Measurements from ENCODE around the gene ABHD17A.

The ABHD17A gene

DNA sequence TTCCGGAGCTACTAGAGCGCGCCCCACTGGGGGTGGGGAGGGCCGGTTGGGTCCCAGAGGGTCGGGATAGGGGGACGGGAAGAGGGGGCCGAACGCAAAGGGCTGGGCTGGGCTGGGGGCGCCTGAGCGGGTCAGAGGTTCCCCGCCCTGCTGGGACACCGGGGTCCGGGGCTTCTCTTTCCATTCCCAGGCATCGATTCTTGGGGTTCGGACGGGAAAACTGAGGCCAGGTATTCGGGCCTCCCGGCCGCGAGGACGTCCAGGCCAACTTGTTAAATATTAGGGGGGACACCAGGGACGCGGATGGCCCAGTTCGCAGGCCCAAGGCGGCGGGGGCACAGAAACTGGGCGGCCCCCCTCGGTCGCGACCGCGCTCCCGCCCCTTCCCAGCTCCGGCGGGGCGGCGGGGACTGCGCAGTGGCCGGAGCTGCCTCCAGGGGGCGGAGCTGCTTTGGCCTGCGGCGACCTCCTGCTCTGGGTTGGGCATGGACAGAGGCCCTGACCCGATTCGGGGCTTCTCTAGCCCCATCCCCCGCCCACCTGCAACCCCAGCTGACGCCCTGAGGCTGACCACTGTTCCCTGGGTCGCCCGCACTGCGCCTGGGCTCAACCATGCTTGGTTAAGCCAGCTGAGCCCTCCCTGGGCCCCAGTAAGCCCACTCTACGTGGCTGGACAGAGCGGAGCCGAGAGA is 20.7 kb downstream of the ABHD17A start:
- DNase-seq (ENCODE audit: low read depth) = peak; percentile 63

DNA sequence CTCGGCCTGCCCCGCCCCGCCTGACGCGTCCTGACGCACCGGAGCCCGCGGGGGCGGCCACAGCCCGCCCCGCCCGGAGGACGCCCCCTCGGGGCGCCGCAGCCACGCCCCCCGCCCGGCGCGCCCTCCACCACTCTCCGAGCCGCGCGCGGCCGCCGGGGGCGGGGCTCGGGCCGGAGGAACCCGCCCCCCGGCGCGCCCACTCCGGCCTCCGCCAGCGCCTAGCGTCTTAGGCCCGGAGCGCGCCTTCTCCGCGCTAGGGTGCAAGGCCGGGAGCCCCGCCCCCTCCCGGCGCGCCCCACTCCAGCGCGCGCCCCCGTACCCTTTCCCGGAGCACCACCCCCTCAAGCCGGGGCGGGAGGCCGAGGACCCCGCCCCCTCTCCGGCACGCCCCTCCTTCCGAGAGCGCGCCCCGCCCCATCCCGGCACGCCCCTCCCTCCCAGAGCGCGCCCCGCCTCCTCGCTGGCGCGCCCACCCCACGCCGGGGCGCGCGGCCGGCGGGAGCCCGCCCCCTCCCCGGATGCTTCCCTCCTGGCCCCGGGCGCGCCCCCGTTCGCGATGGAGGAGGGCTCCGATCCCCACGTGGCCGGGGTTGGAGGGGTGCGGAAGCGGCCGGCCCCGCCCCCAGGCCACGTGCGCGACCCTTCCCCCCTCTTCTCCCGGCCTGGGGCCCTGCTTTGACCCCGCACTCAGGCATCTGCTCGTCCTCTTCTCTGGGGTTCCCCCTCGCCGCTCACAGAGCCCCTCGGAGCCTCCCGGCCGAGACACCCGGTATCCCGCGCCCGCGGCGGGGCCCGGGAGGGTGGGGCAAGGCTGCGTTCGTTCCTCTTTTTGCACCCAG is 21.4 kb downstream of the ABHD17A start:
- DNase-seq (ENCODE audit: low read depth) = peak; percentile 92

DNA sequence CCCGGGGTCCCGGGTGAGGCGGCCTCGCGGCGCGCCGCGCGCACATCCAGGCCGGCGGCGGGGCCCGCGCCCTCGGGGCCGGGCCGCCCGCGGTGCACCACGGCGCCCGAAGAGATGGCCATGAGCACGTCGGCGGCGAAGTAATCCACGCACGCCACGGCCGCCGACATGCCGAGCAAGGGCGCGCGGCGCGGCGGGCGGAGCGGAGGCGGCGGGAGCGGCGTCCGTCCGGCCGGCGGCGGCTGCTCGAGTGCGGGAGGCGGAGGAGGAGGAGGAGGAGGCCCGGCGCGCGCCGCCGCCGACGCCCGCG is 22.0 kb downstream of the ABHD17A start, which contains the start of gene KLF16:
TSS of gene KLF16 (minus strand) at position 252 of the 310 bp plus-strand sequence. CDS start at position 170, 82 bp downstream.
- no peak for DNase-seq (ENCODE audit: low read depth)

DNA sequence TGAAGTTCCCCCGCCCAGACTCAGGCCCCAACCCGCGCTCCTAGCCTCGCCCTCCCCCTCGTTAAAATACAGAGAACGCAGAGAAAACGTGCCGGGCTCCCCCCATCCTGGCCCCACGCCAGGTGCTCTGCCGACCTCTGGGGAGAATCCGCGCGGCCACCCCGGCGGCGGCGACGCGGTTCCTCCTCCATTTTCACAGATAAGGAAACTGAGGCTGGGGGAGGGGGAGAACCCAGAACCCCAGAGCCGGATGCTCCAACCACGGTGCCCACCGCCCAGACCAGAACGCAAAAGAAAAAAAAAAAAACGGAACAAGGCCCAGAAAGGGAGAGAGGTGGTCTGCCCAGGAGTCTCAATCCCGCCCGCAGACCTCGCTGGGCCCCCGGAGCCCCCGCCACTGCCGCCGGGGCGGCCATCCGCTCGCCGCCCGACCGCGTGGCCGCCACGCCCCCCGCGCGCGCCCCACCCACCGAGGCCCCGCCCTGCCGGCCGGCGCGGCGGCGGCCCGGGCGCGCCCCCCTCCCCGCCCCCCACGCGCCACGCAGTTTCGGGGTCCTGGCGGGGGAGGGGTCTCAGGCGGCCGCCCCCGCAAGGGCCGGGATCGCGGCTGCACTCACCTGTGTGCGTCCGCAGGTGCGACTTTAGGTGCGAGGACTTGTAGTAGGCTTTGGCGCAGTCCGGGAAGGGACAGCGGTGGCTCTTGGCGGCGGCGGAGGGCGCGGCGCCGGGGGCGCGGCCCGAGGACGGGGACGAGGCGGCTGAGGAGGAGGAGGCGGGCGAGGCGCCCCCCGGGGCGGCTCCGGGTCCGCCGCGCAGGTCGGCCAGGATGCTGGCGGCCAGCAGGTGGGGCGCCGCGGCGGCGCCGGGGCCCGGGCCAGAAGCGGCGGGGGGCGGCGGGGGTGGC is 22.6 kb downstream of the ABHD17A start:
- DNase-seq (ENCODE audit: low read depth) = peak; percentile 35

DNA sequence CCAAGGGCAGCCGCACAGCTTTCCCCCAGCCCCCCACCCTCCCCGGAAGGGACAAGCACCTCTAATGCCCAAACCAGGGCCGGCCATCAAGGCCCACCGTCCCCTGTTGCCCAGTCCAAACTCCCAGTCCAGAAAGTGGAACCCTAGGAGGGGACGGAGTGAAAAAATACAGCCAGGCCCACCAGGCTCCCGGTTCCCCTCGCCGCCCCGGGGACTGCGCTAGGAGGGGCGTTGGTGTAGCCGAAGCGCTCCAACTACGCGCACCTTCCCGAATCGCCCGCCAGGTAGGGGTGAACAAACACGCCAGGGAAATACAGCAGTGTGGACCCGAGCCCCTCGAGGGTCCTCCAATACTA is 23.2 kb downstream of the ABHD17A start:
- no peak for DNase-seq (ENCODE audit: low read depth)

- peak; percentile 40 for DNase-seq (ENCODE audit: low read depth)
Observed at GRCh38 chr19:1861599-1862031, 23.7 kb downstream of the ABHD17A start.

- DNase-seq (ENCODE audit: low read depth) = no peak
Observed at GRCh38 chr19:1860821-1861598, 24.3 kb downstream of the ABHD17A start.

DNA sequence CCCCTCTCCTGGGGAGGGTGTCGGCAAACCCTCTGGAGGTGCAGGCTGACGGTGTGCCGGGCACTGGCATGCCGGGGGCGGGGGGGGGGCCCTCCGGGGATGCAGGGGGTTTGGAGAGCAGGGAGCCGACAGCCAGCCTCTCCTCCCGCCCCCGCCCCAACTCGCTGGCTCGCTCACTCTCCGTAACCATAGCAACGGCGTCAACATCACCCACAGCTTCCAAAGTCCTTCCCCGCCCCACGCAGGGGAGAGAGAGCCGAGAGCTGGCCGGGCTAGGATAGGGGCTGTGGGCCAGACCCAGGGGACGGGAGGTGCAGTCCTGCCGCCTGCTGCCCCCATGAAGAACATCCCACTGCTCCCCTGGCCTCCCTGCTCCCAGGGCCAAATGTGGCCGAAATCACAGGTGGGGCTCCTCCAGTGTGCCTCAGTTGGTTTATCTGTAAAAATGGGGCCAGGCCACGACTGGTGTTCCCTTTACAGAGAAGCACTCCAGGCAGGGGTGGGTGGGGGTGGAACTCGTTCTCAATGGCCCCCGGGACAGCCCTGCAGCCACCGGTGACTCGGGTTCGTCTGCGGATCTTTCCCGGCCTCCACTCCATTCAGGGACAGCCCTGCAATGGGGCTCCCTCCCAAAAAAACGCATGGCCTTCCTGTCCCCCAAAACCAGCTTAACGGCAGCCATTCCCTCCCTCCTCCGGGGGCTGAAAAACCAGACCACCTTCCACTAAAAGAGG is 25.1 kb downstream of the ABHD17A start:
- peak; percentile 78 for DNase-seq (ENCODE audit: low read depth)

DNA sequence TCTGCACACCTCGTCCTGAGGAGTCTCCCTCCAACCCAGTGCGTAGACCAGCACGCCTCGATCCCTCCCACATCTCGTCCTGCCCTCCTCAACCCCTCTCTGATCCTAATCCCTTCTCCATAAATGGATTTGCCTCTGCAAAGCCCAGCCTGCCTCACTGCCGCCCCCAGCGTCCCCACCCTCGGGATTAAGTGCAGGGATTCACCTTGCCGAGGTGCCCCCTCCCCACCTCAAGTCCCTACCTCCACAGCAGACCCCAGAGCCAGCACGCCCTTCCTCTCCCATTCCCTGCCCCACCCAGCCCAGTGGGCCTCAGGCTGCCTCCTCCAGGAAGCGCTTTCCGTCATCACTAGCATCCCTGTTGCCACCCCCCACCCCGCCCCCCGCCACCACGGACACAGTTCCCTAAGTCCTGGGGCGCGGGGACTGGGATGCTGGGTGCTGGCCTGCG is 25.9 kb downstream of the ABHD17A start:
- no peak for DNase-seq (ENCODE audit: low read depth)

- no peak for DNase-seq (ENCODE audit: low read depth)
Observed at GRCh38 chr19:1858412-1859081, 26.7 kb downstream of the ABHD17A start.

DNA sequence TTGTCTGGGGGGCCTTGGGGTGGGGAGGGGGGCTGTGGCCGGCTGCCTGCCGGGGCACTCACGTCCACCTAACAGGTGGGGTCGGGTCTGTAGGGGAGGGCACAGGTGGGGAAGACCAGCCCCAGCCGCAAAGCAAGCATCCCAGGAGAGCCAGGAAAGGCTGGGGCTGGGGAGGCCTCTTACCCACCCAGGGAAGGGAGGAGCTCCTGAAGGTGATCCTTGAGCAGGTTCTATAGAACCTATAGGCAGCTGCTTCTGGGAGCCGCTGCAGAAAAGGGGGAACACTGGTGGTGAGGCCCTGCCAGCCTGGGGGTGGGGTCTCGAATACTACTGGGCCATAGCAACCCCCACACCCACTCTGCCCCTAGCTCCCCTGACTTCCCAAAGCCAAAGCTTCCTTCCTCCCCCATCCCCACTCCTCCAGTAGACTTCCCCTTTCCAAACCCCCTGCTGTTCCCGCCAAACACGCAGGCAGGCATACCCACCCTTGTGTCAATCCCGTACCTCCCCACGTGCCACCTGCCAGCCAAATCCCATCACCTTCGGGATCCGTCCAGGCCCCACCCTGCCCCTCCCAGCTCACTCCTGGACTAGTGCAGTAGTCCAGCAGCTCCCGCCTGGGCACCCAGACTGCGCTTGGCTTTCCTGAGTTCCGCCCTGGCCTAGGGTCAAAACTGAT is 27.5 kb downstream of the ABHD17A start:
- DNase-seq (ENCODE audit: low read depth) = no peak

GRCh38 chr19:1856698-1857603 is 28.3 kb downstream of the ABHD17A start:
- DNase-seq (ENCODE audit: low read depth) = peak; percentile 89

GRCh38 chr19:1856345-1856697 is 29.0 kb downstream of the ABHD17A start:
- no peak for DNase-seq (ENCODE audit: low read depth)

DNA sequence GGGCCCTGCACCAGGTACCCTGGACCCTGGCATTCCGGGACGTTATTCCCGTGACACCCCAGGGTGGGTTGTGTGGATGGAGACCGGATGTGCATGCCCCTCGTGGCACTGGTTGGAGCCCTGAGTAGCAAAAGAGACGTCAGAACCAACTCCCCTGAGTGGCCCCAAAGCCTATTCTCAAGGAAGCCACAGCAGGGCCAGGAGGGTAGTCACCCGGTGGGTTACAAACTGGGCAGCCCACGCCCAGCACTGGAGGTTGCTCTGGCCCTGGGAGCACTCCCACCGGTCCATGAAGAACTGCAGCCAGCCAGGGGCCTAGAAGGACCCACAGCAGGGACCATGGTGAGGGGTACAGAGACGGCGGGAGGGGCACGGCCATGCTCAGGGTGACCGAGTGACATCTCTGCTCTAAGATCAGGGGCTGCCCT is 29.5 kb downstream of the ABHD17A start:
- peak; percentile 30 for DNase-seq (ENCODE audit: low read depth)

- DNase-seq (ENCODE audit: low read depth) = peak; percentile 94
Observed at GRCh38 chr19:1855040-1855827, 30.1 kb downstream of the ABHD17A start.

DNA sequence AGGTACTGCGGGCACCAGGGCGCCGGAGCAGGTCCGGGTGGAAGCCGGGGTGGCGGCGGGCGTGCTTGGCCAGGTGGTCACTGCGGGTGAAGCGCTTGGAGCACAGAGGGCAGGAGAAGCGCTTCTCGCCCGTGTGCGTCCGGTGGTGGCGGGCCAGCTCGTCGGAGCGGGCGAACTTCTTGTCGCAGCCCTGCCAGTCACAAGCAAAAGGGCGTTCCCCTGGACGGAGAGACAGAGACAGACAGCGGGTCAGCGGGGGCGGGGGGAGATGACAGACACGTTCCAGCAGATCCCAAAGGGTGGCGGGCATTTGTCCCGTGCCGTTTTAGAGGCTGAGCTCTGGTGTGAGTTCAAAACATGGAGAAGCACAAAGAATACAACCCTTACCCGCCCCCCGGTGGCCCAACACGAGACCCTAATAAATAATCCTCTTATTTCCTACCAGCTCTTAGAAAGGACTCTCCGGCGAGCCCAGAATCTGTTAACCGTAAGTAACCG is 30.7 kb downstream of the ABHD17A start:
- no peak for DNase-seq (ENCODE audit: low read depth)

DNA sequence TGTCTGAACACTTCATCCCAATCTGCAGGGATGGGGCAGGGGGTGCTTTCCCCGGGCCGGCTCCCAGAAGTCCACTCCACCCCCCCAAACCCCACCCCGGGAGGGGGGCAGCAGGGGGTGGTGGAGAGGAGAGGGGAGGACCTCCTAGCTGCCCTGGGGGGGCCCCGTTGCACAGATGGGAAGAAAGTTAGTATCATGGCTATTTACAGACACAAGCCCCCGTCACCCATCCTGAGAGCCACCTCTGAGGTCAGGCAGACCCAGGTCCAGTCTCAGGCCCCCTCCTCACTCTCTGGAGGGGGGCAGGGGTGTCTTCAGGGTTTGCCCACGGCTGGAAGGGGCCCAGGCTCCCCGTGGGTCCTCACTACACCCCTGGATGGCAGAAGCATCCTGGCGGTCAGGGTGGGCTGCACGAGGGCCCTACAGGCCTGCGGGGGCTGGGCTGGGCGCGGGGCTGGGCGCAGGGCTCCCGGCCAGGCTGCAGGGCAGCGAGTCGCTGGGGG is 31.2 kb downstream of the ABHD17A start:
- no peak for DNase-seq (ENCODE audit: low read depth)
